Natural killer cell (primary cell): ENCODE measurements around the gene ZNF780A. TPM values are rescaled to one million over a fixed set of nuclear protein-coding genes. Genes with fewer than 3 reads are reported as not detected.

Experiments
- ATAC-seq, 3 donors: fragments of 150-1000 bp in 2 of 3; fragments of 200-7000 bp in 1 of 3; cut with Tn5 transposase; 1 replicate in 1 of 3; 2 replicates in 2 of 3; pipeline ENCODE4 v1.10.0; 2021; ENCODE audit warnings: mild to moderate bottlenecking in 2 of 3, moderate library complexity in 2 of 3
- DNase-seq, 2 donors: peaks; one replicate each; pipeline versions ENCODE4 v3.0.0 to v3.0.0-alpha.2; 2013 to 2021; ENCODE audit warnings: mixed read lengths in 1 of 2
- H3K27ac ChIP-seq: one replicate; pipeline ENCODE4 v1.5.1; 2013; ENCODE audit warnings: mild to moderate bottlenecking, low read length
- H3K27me3 ChIP-seq: one replicate; pipeline ENCODE4 v1.6.1; 2013; ENCODE audit warnings: low read length; ENCODE audit not compliant: control insufficient read depth, insufficient read depth
- H3K36me3 ChIP-seq: one replicate; pipeline ENCODE4 v1.6.1; 2013; ENCODE audit warnings: low read length; ENCODE audit not compliant: control insufficient read depth, insufficient read depth
- H3K4me1 ChIP-seq: one replicate; pipeline ENCODE4 v1.6.1; 2013; ENCODE audit warnings: low read length; ENCODE audit not compliant: control insufficient read depth, insufficient read depth
- H3K4me3 ChIP-seq: one replicate; pipeline ENCODE4 v1.5.1; 2013; ENCODE audit warnings: low read length
- H3K9me3 ChIP-seq: one replicate; pipeline ENCODE4 v1.6.1; 2013; ENCODE audit warnings: low read length; ENCODE audit not compliant: control insufficient read depth, insufficient read depth
- H3K27ac Mint-ChIP-seq, 2 donors: one replicate each; pipeline ENCODE4 v1.8.0; 2022; ENCODE audit warnings: mild to moderate bottlenecking in 2 of 2, mixed read lengths in 2 of 2, moderate library complexity in 1 of 2
- H3K27me3 Mint-ChIP-seq, 2 donors: one replicate each; pipeline ENCODE4 v1.8.0; 2022; ENCODE audit warnings: low read depth in 2 of 2, mixed read lengths in 2 of 2
- H3K36me3 Mint-ChIP-seq: one replicate; pipeline ENCODE4 v1.8.0; 2022; ENCODE audit warnings: mixed read lengths
- H3K4me1 Mint-ChIP-seq, 2 donors: one replicate each; pipeline ENCODE4 v1.8.0; 2022; ENCODE audit warnings: mixed read lengths in 2 of 2
- H3K4me3 Mint-ChIP-seq: one replicate; pipeline ENCODE4 v1.8.0; 2022; ENCODE audit warnings: mild to moderate bottlenecking, moderate library complexity, mixed read lengths
- H3K9me3 Mint-ChIP-seq, 2 donors: one replicate each; pipeline ENCODE4 v1.8.0; 2022; ENCODE audit warnings: mixed read lengths in 2 of 2
- CTCF ChIP-seq: fragments of 200-600 bp; IDR thresholded peaks from one replicate; pipeline ENCODE4 v1.8.0; 2022; ENCODE audit warnings: antibody characterized with exemption
- WGBS: methylation state at CpG from one replicate; pipeline ENCODE4 v1.1.7; 2013; ENCODE audit warnings: missing lambda C conversion rate; ENCODE audit not compliant: insufficient coverage; 5-methylcytosine and 5-hydroxymethylcytosine counted together
- intact Hi-C: fragments of 100-400 bp; cut with micrococcal nuclease; formaldehyde crosslinking; loops from one replicate; pipeline ENCODE4 v1.14.2; 2022
- total RNA-seq, 4 donors: library from RNA; stranded (reverse); fragments of 120-200 nt in 1 of 4; gene quantifications; one replicate each; pipeline versions ENCODE4 v1.2.3 to v1.2.4, GENCODE V29; 2013 to 2022

Gene ZNF780A
- total RNA-seq, 3 donors from 2014 or later (not counting 1 experiment from before 2014, with no cell fraction given), result 15.1 to 17.0 (median 16.0) TPM

- no peak for DNase-seq
- H3K4me3 Mint-ChIP-seq, result no peak overlapping the region
- H3K36me3 Mint-ChIP-seq, result no peaks in the 10 kb centered on the region
Observed at GRCh38 chr19:40093416-40093815, 2.7 kb upstream of the ZNF780A start.

GRCh38 chr19:40091205-40092129 lies 724 bp upstream of the ZNF780A start:
- H3K4me3 Mint-ChIP-seq, result peak overlapping the region; percentile 100
- peak overlapping the region; percentile 93 for H3K27ac ChIP-seq
- H3K27me3 Mint-ChIP-seq, result peaks cover 10 to 12% of the 10 kb centered on the region in 2 donors
- DNase-seq (no peak), ATAC-seq (no peak)
- peak overlapping the region; percentile 99 to 100 for H3K27ac Mint-ChIP-seq
- TF ChIP-seq CTCF, result no peak
- intact Hi-C loops, result no loop called here
- no peaks in the 10 kb centered on the region for H3K27me3 ChIP-seq
- peaks cover 5% of the 10 kb centered on the region for H3K4me1 ChIP-seq
- WGBS, result 37% methylated on average over 5 of the region's 10 CpGs
- peaks cover 43 to 49% of the 10 kb centered on the region in 2 donors for H3K4me1 Mint-ChIP-seq
- peak overlapping the region; percentile 86 for H3K4me3 ChIP-seq
- no peaks in the 10 kb centered on the region for H3K9me3 Mint-ChIP-seq
- H3K36me3 ChIP-seq, result no peaks in the 10 kb centered on the region
- peaks cover 3% of the 10 kb centered on the region for H3K9me3 ChIP-seq
- no peaks in the 10 kb centered on the region for H3K36me3 Mint-ChIP-seq

More at GRCh38 chr19:40093416-40093815, 2.7 kb upstream of the ZNF780A start:
- WGBS, result 100% methylated on average over 1 of the region's 1 CpG
- Histone ChIP-seq H3K9me3 (peaks cover 3% of the 10 kb centered on the region), H3K27ac (no peak overlapping the region), H3K4me3 (no peak overlapping the region), H3K4me1 (peaks cover 5% of the 10 kb centered on the region), H3K36me3 (no peaks in the 10 kb centered on the region), H3K27me3 (peaks cover 6% of the 10 kb centered on the region)
- Mint-ChIP-seq H3K27ac (no peak overlapping the region), H3K9me3 (no peaks in the 10 kb centered on the region), H3K4me1 (peaks cover 28 to 34% of the 10 kb centered on the region in 2 donors), H3K27me3 (peaks cover 20 to 26% of the 10 kb centered on the region in 2 donors)
- TF ChIP-seq CTCF, result no peak
- intact Hi-C loops, result no loop called here
- no peak for ATAC-seq

- intact Hi-C loops, result no loop called here
- Mint-ChIP-seq H3K27me3 (peaks cover 0 to 3% of the 10 kb centered on the region in 2 donors), H3K36me3 (no peaks in the 10 kb centered on the region), H3K9me3 (no peaks in the 10 kb centered on the region), H3K4me1 (peaks cover 43 to 49% of the 10 kb centered on the region in 2 donors), H3K27ac (peak overlapping the region; percentile 99 to 100), H3K4me3 (peak overlapping the region; percentile 100)
- Histone ChIP-seq H3K27ac (no peak overlapping the region), H3K9me3 (no peaks in the 10 kb centered on the region), H3K4me3 (no peak overlapping the region), H3K27me3 (no peaks in the 10 kb centered on the region), H3K4me1 (peaks cover 5% of the 10 kb centered on the region), H3K36me3 (peaks cover 1% of the 10 kb centered on the region)
- 86% methylated on average over 4 of the region's 4 CpGs for WGBS
- DNase-seq, result peak in 1 of 2 donors; percentile 16
- TF ChIP-seq CTCF, result no peak
- ATAC-seq, result no peak
Observed at GRCh38 chr19:40089462-40089861, 1.3 kb downstream of the ZNF780A start.
